ENCODE measurements around the gene TSPAN5. TPM values are rescaled to one million over a fixed set of nuclear protein-coding genes. Genes with fewer than 3 reads are reported as not detected.
A peak's percentile ranks its signal among the peaks of the same experiment; 100 is the strongest.

Gene TSPAN5
- total and polyA plus RNA-seq, 2 donors: 4.7 to 10.3 TPM

DNA sequence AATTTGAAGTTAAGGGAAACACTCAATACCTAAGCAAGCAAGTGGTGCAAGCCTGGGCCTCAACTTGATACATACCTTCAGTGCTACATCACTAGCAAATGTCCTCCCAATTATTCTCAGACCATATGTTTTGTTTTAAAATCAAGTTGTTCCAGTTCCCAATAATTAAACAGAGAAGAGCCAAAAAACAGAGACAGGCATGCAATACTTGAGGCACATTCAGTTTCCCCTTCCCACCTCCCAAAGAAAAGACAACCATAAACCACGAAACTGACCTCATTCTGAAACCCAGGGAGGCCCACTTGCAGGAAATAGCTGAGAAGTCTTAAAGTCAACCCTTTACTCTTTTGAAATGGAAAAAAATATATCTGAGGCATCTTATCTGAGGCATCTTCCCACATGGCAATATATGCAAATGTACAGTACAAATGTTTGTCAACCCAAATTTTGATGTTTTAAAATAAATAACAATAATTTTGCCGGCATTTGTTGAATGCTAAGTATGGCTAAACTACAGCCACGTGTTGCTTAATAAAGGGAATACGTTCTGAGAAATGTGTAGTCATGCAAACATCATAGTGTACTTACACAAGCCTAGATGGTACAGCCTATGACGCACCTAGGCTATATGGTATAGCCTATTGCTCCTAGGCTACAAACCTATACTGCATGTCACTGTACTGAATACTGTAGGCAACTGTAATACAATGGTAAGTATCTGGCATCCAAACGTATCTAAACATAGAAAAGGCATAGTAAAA is 147.5 kb downstream of the TSPAN5 start:
- no peak overlapping the region for H3K4me3 ChIP-seq (ENCODE audit: low read length in 2 of 2)
- DNase-seq (ENCODE audit: low read depth in 6 of 9, low spot score in 9 of 9): peak in 5 of 9 donors; percentile 18 to 63 (median 26)
- H3K4me1 ChIP-seq (ENCODE audit: control insufficient read depth in 2 of 2, insufficient read depth in 2 of 2, low read length in 2 of 2): peaks cover 14 to 15% of the 10 kb centered on the region in 2 donors
- H3K36me3 ChIP-seq (ENCODE audit: control insufficient read depth in 2 of 2, insufficient read depth in 2 of 2, low read length in 1 of 2): no peaks in the 10 kb centered on the region
- H3K27me3 ChIP-seq (ENCODE audit: control insufficient read depth in 2 of 2, insufficient read depth in 1 of 2, low read length in 1 of 2): no peaks in the 10 kb centered on the region
- H3K9me3 ChIP-seq (ENCODE audit: control insufficient read depth in 2 of 2, insufficient read depth in 1 of 2, low read length in 1 of 2): no peaks in the 10 kb centered on the region
- peak overlapping the region in 1 of 2 donors; percentile 11 for H3K27ac ChIP-seq (ENCODE audit: low read depth in 1 of 2, low read length in 1 of 2)
- WGBS: 80% methylated on average over 6 of the region's 6 CpGs

DNA sequence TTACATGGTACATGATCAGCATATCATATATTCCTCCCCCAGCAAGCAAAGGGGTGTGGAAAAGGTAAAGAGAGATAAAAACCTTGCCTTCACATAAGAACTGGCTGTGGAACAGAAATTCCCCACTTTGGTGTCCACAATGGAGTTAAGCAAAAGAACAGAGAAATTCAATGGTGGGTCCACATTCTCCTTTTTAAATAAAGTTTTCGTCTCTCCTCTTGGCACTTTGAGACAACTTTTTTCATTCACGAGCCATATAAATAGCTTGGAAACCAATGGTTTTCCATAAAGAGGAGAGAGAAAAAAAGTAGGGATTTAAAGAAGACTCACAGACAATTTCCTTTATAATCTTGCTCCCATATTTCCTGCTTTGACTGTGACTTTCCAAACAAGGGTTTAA is 148.1 kb downstream of the TSPAN5 start:
- Histone ChIP-seq H3K36me3 (ENCODE audit: control insufficient read depth in 2 of 2, insufficient read depth in 2 of 2, low read length in 1 of 2) (peaks cover 0 to 3% of the 10 kb centered on the region in 2 donors), H3K4me3 (ENCODE audit: low read length in 2 of 2) (no peak overlapping the region), H3K27ac (ENCODE audit: low read depth in 1 of 2, low read length in 1 of 2) (no peak overlapping the region), H3K27me3 (ENCODE audit: control insufficient read depth in 2 of 2, insufficient read depth in 1 of 2, low read length in 1 of 2) (no peaks in the 10 kb centered on the region), H3K4me1 (ENCODE audit: control insufficient read depth in 2 of 2, insufficient read depth in 2 of 2, low read length in 2 of 2) (peaks cover 14% of the 10 kb centered on the region in 2 donors), H3K9me3 (ENCODE audit: control insufficient read depth in 2 of 2, insufficient read depth in 1 of 2, low read length in 1 of 2) (no peaks in the 10 kb centered on the region)
- 96% methylated on average over 2 of the region's 2 CpGs for WGBS
- DNase-seq (ENCODE audit: low read depth in 6 of 9, low spot score in 9 of 9): no peak

DNA sequence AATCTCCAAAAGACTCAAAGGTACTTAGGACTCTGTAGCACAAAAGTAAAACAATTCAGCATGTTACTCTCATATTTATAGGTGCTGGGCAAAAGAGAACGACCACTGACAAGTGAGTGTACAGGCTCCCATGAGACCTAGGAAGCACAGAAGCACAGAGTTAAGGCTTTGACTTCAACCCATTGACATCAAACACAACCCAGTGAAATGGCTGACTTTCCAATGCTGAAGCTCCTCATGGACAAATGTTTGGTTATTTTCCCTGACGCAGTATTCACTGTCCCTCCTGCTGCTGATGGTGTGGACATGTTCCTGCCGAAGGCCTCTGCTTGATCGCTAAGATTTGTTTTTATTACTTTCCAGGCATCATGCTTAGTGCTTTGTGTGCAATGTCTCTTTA is 148.7 kb downstream of the TSPAN5 start:
- Histone ChIP-seq H3K27ac (ENCODE audit: low read depth in 1 of 2, low read length in 1 of 2) (no peak overlapping the region), H3K9me3 (ENCODE audit: control insufficient read depth in 2 of 2, insufficient read depth in 1 of 2, low read length in 1 of 2) (no peaks in the 10 kb centered on the region), H3K4me3 (ENCODE audit: low read length in 2 of 2) (no peak overlapping the region), H3K36me3 (ENCODE audit: control insufficient read depth in 2 of 2, insufficient read depth in 2 of 2, low read length in 1 of 2) (peaks cover 0 to 4% of the 10 kb centered on the region in 2 donors), H3K27me3 (ENCODE audit: control insufficient read depth in 2 of 2, insufficient read depth in 1 of 2, low read length in 1 of 2) (no peaks in the 10 kb centered on the region), H3K4me1 (ENCODE audit: control insufficient read depth in 2 of 2, insufficient read depth in 2 of 2, low read length in 2 of 2) (peaks cover 9 to 14% of the 10 kb centered on the region in 2 donors)
- DNase-seq (ENCODE audit: low read depth in 6 of 9, low spot score in 9 of 9): no peak
- 98% methylated on average over 4 of the region's 4 CpGs for WGBS

DNA sequence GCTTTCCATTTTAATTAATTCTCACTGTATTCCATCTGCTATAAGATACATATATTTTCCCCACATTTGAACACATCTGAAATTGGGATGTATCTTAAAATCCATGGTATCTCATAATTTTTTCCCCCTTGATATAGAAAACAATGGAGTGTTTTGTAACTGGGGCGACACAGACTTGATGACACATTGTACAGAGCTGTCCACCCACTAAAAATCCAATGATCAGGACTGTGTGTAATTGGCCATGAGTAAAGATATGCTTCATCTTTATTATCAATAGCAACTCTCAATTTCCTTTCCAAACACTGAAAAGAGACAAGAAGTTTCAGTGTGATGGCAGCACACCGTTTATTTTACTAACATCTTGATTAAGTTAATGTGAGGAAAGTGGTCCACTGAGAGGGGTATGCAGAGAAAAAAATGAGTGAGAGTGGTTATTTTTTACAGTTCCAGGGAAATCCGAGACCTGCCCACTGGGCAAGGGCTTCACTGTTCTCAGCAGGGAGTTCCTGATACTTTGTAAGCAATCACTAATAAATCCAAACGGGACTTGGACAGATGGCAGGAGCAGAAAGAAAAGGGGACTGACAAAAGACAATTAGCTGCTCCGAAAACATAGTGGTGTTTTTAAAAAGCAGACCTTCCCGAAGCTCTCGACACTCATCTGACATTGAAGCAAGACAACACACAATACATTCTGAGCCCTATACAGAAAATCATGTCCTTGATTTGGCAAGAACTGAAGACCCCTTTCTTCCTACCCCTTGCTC is 149.4 kb downstream of the TSPAN5 start:
- no peak overlapping the region for H3K27ac ChIP-seq (ENCODE audit: low read depth in 1 of 2, low read length in 1 of 2)
- peaks cover 0 to 4% of the 10 kb centered on the region in 2 donors for H3K36me3 ChIP-seq (ENCODE audit: control insufficient read depth in 2 of 2, insufficient read depth in 2 of 2, low read length in 1 of 2)
- no peak overlapping the region for H3K4me3 ChIP-seq (ENCODE audit: low read length in 2 of 2)
- peaks cover 13 to 14% of the 10 kb centered on the region in 2 donors for H3K4me1 ChIP-seq (ENCODE audit: control insufficient read depth in 2 of 2, insufficient read depth in 2 of 2, low read length in 2 of 2)
- H3K27me3 ChIP-seq (ENCODE audit: control insufficient read depth in 2 of 2, insufficient read depth in 1 of 2, low read length in 1 of 2): no peaks in the 10 kb centered on the region
- DNase-seq (ENCODE audit: low read depth in 6 of 9, low spot score in 9 of 9): no peak
- 98% methylated on average over 7 of the region's 7 CpGs for WGBS
- no peaks in the 10 kb centered on the region for H3K9me3 ChIP-seq (ENCODE audit: control insufficient read depth in 2 of 2, insufficient read depth in 1 of 2, low read length in 1 of 2)

DNA sequence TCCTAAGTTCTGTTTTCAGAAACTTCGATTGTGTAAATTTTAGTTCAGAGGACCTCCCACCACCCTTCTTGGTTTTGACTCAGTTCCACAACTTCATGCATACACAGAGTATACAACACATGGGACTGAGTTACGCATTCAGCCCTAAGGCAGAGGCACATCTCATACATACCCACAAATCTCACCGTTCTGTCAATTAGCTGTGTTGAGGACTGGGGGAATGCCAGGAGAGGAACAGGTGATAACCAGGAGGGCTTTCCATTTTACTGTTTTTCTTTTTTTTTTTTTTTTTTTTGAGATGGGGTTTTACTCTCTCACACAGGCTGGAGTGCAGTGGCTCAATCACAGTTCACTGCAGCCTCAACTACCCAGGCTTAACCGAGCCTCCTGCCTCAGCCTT is 150.2 kb downstream of the TSPAN5 start:
- no peaks in the 10 kb centered on the region for H3K27me3 ChIP-seq (ENCODE audit: control insufficient read depth in 2 of 2, insufficient read depth in 1 of 2, low read length in 1 of 2)
- DNase-seq (ENCODE audit: low read depth in 6 of 9, low spot score in 9 of 9): no peak
- no peak overlapping the region for H3K4me3 ChIP-seq (ENCODE audit: low read length in 2 of 2)
- H3K9me3 ChIP-seq (ENCODE audit: control insufficient read depth in 2 of 2, insufficient read depth in 1 of 2, low read length in 1 of 2): no peaks in the 10 kb centered on the region
- H3K27ac ChIP-seq (ENCODE audit: low read depth in 1 of 2, low read length in 1 of 2): no peak overlapping the region
- H3K36me3 ChIP-seq (ENCODE audit: control insufficient read depth in 2 of 2, insufficient read depth in 2 of 2, low read length in 1 of 2): peaks cover 0 to 4% of the 10 kb centered on the region in 2 donors
- 96% methylated on average over 4 of the region's 4 CpGs for WGBS
- peaks cover 13 to 14% of the 10 kb centered on the region in 2 donors for H3K4me1 ChIP-seq (ENCODE audit: control insufficient read depth in 2 of 2, insufficient read depth in 2 of 2, low read length in 2 of 2)

DNA sequence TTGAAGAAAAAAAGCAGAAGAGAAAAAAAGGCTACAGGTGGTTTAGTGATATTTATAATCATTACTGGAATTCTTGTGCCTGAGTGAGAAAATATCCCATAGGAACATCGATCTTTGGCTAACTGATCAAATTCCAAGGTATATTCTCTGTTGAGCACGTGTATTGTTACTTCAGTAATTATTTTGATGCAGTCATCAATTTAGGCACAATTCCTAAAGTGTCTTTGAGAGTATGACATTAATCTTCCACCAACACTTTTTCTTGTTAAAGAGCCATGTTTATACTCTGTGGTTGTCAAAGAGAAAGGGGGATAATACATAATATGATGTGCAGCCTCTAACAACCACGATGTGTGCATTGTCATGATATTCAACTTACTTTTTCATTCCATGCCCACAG is 151.1 kb downstream of the TSPAN5 start:
- peaks cover 13 to 14% of the 10 kb centered on the region in 2 donors for H3K4me1 ChIP-seq (ENCODE audit: control insufficient read depth in 2 of 2, insufficient read depth in 2 of 2, low read length in 2 of 2)
- H3K36me3 ChIP-seq (ENCODE audit: control insufficient read depth in 2 of 2, insufficient read depth in 2 of 2, low read length in 1 of 2): peaks cover 0 to 6% of the 10 kb centered on the region in 2 donors
- H3K4me3 ChIP-seq (ENCODE audit: low read length in 2 of 2): no peak overlapping the region
- DNase-seq (ENCODE audit: low read depth in 6 of 9, low spot score in 9 of 9): no peak
- 98% methylated on average over 3 of the region's 3 CpGs for WGBS
- H3K27ac ChIP-seq (ENCODE audit: low read depth in 1 of 2, low read length in 1 of 2): no peak overlapping the region
- no peaks in the 10 kb centered on the region for H3K27me3 ChIP-seq (ENCODE audit: control insufficient read depth in 2 of 2, insufficient read depth in 1 of 2, low read length in 1 of 2)
- no peaks in the 10 kb centered on the region for H3K9me3 ChIP-seq (ENCODE audit: control insufficient read depth in 2 of 2, insufficient read depth in 1 of 2, low read length in 1 of 2)

DNA sequence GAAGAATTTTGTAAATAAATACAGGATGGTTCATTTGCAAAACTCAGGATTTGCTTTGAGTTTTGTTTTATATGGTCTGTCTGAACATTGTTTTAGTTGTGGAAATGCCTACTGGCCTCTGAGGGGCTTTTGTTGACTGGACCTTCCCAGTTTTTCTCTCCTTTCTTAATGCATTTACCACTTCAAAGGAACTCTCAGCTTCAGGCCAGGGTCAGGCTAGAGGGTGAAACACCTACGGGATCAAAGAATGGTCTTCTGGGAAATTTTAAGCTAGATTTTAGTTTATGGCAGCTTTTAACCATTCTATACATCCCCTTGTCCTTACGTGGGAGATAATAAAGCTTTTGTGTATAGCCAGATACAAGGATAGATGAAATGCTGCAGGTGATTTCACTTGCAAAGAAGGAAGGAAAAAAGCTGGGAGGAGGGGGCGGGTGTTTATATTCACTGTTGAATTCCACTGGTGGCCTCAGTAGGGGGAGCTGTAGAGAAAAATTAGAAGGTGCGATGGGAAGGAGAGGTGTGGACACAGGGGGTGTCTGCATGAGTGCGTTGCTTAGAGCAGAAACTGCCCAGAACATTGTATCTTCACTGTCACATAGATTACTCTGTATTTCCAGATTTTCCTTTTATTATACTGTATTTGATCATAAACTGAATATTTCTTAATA is 151.8 kb downstream of the TSPAN5 start:
- 79% methylated on average over 5 of the region's 5 CpGs for WGBS
- no peaks in the 10 kb centered on the region for H3K9me3 ChIP-seq (ENCODE audit: control insufficient read depth in 2 of 2, insufficient read depth in 1 of 2, low read length in 1 of 2)
- H3K4me3 ChIP-seq (ENCODE audit: low read length in 2 of 2): no peak overlapping the region
- peaks cover 13 to 14% of the 10 kb centered on the region in 2 donors for H3K4me1 ChIP-seq (ENCODE audit: control insufficient read depth in 2 of 2, insufficient read depth in 2 of 2, low read length in 2 of 2)
- no peak for DNase-seq (ENCODE audit: low read depth in 6 of 9, low spot score in 9 of 9)
- peaks cover 0 to 6% of the 10 kb centered on the region in 2 donors for H3K36me3 ChIP-seq (ENCODE audit: control insufficient read depth in 2 of 2, insufficient read depth in 2 of 2, low read length in 1 of 2)
- no peaks in the 10 kb centered on the region for H3K27me3 ChIP-seq (ENCODE audit: control insufficient read depth in 2 of 2, insufficient read depth in 1 of 2, low read length in 1 of 2)
- H3K27ac ChIP-seq (ENCODE audit: low read depth in 1 of 2, low read length in 1 of 2): no peak overlapping the region

DNA sequence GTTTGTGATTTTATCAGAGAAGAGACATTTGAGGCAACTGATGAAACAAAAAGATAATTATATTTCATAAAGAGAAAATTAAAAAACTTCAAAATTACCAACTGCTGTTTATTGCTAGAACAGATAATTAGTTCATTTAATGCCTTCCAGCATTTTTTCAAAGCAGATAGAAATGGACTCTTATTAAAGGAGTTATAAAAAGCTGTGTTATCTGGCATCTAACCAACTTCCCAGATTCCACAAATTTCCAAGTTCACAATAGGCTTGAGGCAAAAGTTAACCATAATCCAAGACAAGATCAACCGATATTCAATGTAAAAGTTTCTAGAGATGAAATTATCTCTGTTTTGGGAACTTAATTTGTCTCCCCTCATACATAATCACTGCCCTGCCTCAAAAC is 152.4 kb downstream of the TSPAN5 start:
- H3K4me3 ChIP-seq (ENCODE audit: low read length in 2 of 2): no peak overlapping the region
- no peaks in the 10 kb centered on the region for H3K27me3 ChIP-seq (ENCODE audit: control insufficient read depth in 2 of 2, insufficient read depth in 1 of 2, low read length in 1 of 2)
- peaks cover 0 to 6% of the 10 kb centered on the region in 2 donors for H3K36me3 ChIP-seq (ENCODE audit: control insufficient read depth in 2 of 2, insufficient read depth in 2 of 2, low read length in 1 of 2)
- no peaks in the 10 kb centered on the region for H3K9me3 ChIP-seq (ENCODE audit: control insufficient read depth in 2 of 2, insufficient read depth in 1 of 2, low read length in 1 of 2)
- peaks cover 11 to 13% of the 10 kb centered on the region in 2 donors for H3K4me1 ChIP-seq (ENCODE audit: control insufficient read depth in 2 of 2, insufficient read depth in 2 of 2, low read length in 2 of 2)
- no peak overlapping the region for H3K27ac ChIP-seq (ENCODE audit: low read depth in 1 of 2, low read length in 1 of 2)
- no peak for DNase-seq (ENCODE audit: low read depth in 6 of 9, low spot score in 9 of 9)
- WGBS: 97% methylated on average over 1 of the region's 1 CpG

DNA sequence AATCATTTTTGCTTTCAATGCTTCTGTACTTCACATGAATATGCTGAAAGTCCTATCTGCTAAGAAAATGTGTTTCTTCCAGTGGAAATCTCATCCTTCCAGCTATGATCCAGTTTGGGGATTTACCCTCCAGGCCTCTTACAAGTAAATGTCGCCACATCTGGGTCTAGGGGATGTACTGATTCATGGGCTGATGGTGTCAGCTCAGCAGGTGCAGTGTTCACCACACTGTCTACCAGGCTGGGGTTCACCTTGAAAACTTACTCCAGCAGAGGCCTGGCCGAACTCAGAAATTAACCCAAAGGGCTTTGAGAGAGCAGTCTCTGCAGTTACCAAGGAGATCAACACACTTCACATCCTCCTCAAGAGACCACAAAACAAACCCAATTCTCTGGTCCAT is 154.3 kb downstream of the TSPAN5 start:
- Histone ChIP-seq H3K36me3 (ENCODE audit: control insufficient read depth in 2 of 2, insufficient read depth in 2 of 2, low read length in 1 of 2) (peaks cover 0 to 6% of the 10 kb centered on the region in 2 donors), H3K4me3 (ENCODE audit: low read length in 2 of 2) (no peak overlapping the region), H3K27me3 (ENCODE audit: control insufficient read depth in 2 of 2, insufficient read depth in 1 of 2, low read length in 1 of 2) (no peaks in the 10 kb centered on the region), H3K9me3 (ENCODE audit: control insufficient read depth in 2 of 2, insufficient read depth in 1 of 2, low read length in 1 of 2) (no peaks in the 10 kb centered on the region), H3K27ac (ENCODE audit: low read depth in 1 of 2, low read length in 1 of 2) (no peak overlapping the region), H3K4me1 (ENCODE audit: control insufficient read depth in 2 of 2, insufficient read depth in 2 of 2, low read length in 2 of 2) (peaks cover 0 to 4% of the 10 kb centered on the region in 2 donors)
- WGBS: 96% methylated on average over 2 of the region's 2 CpGs
- no peak for DNase-seq (ENCODE audit: low read depth in 6 of 9, low spot score in 9 of 9)

Data from thymus (tissue), 11 donors.